HG03521 (cell line): Measurements from ENCODE around the gene CYFIP2.
"Not testable (repeated sequence)": the region's sequence is repeated elsewhere in the genome, so short reads cannot be mapped to it uniquely, and the experiment has no call there.

Experiments used
- ATAC-seq: cut with Tn5 transposase; IDR thresholded peaks from one replicate; pipeline ENCODE4 v1.9.1; 2021; ENCODE audit warnings: mild to moderate bottlenecking, moderate library complexity; ENCODE audit not compliant: unreplicated experiment

The CYFIP2 gene

GRCh38 chr5:157265714-157266285, at the start of gene CYFIP2:
CYFIP2 (plus strand) TSS chr5:157266123; CDS start chr5:157285362, 19,239 bp downstream.
- ATAC-seq: peak; percentile 87

- no peak for ATAC-seq
These were observed 49.4 kb upstream of the CYFIP2 start for GRCh38 chr5:157216391-157217142.

GRCh38 chr5:157217289-157218024, 48.5 kb upstream of the CYFIP2 start:
- no peak for ATAC-seq

GRCh38 chr5:157219491-157220271, 46.2 kb upstream of the CYFIP2 start:
- peak; percentile 28 for ATAC-seq

GRCh38 chr5:157221959-157222358, 44.0 kb upstream of the CYFIP2 start:
- no peak for ATAC-seq

- no peak for ATAC-seq
These were observed 43.3 kb upstream of the CYFIP2 start for GRCh38 chr5:157222506-157223230.

- ATAC-seq: no peak
These were observed 40.2 kb upstream of the CYFIP2 start for GRCh38 chr5:157225469-157226422.

GRCh38 chr5:157230610-157231009, 35.3 kb upstream of the CYFIP2 start:
- no peak for ATAC-seq

- no peak for ATAC-seq
These were observed 33.2 kb upstream of the CYFIP2 start for GRCh38 chr5:157232706-157233105.

GRCh38 chr5:157233515-157233914, 32.4 kb upstream of the CYFIP2 start:
- ATAC-seq: no peak

GRCh38 chr5:157236423-157236822, 29.5 kb upstream of the CYFIP2 start:
- no peak for ATAC-seq

- no peak for ATAC-seq
These were observed 24.4 kb upstream of the CYFIP2 start for GRCh38 chr5:157241483-157241882.

GRCh38 chr5:157244704-157245103, 21.2 kb upstream of the CYFIP2 start:
- not testable (repeated sequence) for ATAC-seq

GRCh38 chr5:157245476-157245875, 20.4 kb upstream of the CYFIP2 start:
- no peak for ATAC-seq

- ATAC-seq: no peak
These were observed 20.0 kb upstream of the CYFIP2 start for GRCh38 chr5:157245886-157246285.

GRCh38 chr5:157247267-157247666, 18.7 kb upstream of the CYFIP2 start:
- ATAC-seq: no peak

GRCh38 chr5:157248821-157249470, 17.0 kb upstream of the CYFIP2 start:
- no peak for ATAC-seq

GRCh38 chr5:157252711-157253465, 13.0 kb upstream of the CYFIP2 start:
- ATAC-seq: peak; percentile 94
